DND-41 (cell line): ENCODE results near the gene MMP20.

Experiments used
- ATAC-seq: fragments of 200-7000 bp; cut with Tn5 transposase; 3 replicates; pipeline ENCODE4 v1.9.1; 2021; ENCODE audit warnings: low read depth; ENCODE audit not compliant: insufficient read depth
- DNase-seq: peaks from one replicate; pipeline ENCODE4 v3.0.0-alpha.2; 2020
- H2AFZ ChIP-seq: 2 replicates; pipeline ENCODE4 v1.6.0; 2012; ENCODE audit warnings: low read depth, low read length
- H3K27ac ChIP-seq: 2 replicates; pipeline ENCODE4 v1.5.1; 2012; ENCODE audit warnings: low read length, inconsistent platforms
- H3K27me3 ChIP-seq: fragments of 200-600 bp; sonication (generic); 2 replicates; pipeline ENCODE4 v1.6.0; 2012; ENCODE audit warnings: low read length, mild to moderate bottlenecking, inconsistent platforms; ENCODE audit not compliant: insufficient read depth, poor library complexity
- H3K36me3 ChIP-seq: 2 replicates; pipeline ENCODE4 v1.5.1; 2012; ENCODE audit warnings: low read length, inconsistent platforms; ENCODE audit not compliant: insufficient read depth
- H3K4me1 ChIP-seq: 2 replicates; pipeline ENCODE4 v1.5.1; 2012; ENCODE audit warnings: mild to moderate bottlenecking, low read length; ENCODE audit not compliant: insufficient read depth
- H3K4me2 ChIP-seq: 2 replicates; pipeline ENCODE4 v1.6.0; 2012; ENCODE audit warnings: mild to moderate bottlenecking, moderate library complexity, low read length, inconsistent platforms; ENCODE audit not compliant: insufficient read depth
- H3K4me3 ChIP-seq, 2 experiments: fragments of 200-600 bp in 1 of 2; shearing (Covaris generic) in 1 of 2; 2 replicates each; pipeline ENCODE4 v1.5.1; 2012 to 2016; ENCODE audit warnings: inconsistent platforms in 2 of 2, low read length in 2 of 2, mild to moderate bottlenecking in 2 of 2, low read depth in 1 of 2, moderate library complexity in 1 of 2
- H3K79me2 ChIP-seq: 2 replicates; pipeline ENCODE4 v1.6.0; 2012; ENCODE audit warnings: low read length, inconsistent platforms; ENCODE audit not compliant: insufficient read depth
- H3K9ac ChIP-seq: 2 replicates; pipeline ENCODE4 v1.6.0; 2012; ENCODE audit warnings: low read depth, mild to moderate bottlenecking, inconsistent platforms, low read length, moderate library complexity
- H3K9me3 ChIP-seq: 2 replicates; pipeline ENCODE4 v1.5.1; 2012; ENCODE audit warnings: low read length, moderate library complexity, mild to moderate bottlenecking, inconsistent platforms; ENCODE audit not compliant: insufficient read depth, severe bottlenecking
- H4K20me1 ChIP-seq: 2 replicates; pipeline ENCODE4 v1.6.0; 2012; ENCODE audit warnings: low read length; ENCODE audit not compliant: insufficient read depth
- EZH2 ChIP-seq: IDR thresholded peaks from 3 replicates; pipeline ENCODE4 v1.6.1; 2012; ENCODE audit warnings: borderline replicate concordance, low read depth, mild to moderate bottlenecking, moderate library complexity, low read length, inconsistent platforms; ENCODE audit not compliant: severe bottlenecking
- TF ChIP-seq, protein P1 (sequence below): IDR thresholded peaks from 2 replicates; pipeline ENCODE4 v1.5.1; 2012; ENCODE audit warnings: borderline replicate concordance, low read length, moderate library complexity, mild to moderate bottlenecking; ENCODE audit not compliant: poor library complexity, severe bottlenecking; ENCODE audit errors: extremely low read depth

Gene MMP20

DNA sequence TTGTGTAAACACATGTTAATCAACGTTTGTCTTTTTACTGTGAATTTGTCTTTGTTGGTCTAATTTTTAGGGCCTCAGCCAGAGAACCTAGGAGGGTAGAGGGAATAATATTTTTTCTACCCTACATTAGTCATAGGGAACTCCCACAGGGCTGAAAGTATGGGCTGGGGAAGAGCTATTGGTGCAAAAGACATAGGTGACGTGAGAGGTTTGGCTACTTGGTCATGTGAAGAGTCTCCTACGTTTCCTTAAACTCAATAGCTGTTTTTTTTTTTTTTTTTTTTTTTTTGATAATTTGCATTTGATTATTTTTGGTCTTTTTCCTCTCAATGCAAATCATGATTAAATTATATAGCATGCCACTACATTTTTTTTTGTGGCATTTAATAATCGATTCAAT, 78.7 kb downstream of the MMP20 start:
- H3K4me2 ChIP-seq, result no peak overlapping the region
- no peak overlapping the region for H3K27ac ChIP-seq
- no peak overlapping the region for H3K4me3 ChIP-seq
- no peaks in the 10 kb centered on the region for H3K36me3 ChIP-seq
- no peaks in the 10 kb centered on the region for H4K20me1 ChIP-seq
- no peaks in the 10 kb centered on the region for H3K4me1 ChIP-seq
- DNase-seq, result no peak
- H2AFZ ChIP-seq, result no peak overlapping the region
- TF ChIP-seq EZH2, result no peak
- TF ChIP-seq, protein P1, sequence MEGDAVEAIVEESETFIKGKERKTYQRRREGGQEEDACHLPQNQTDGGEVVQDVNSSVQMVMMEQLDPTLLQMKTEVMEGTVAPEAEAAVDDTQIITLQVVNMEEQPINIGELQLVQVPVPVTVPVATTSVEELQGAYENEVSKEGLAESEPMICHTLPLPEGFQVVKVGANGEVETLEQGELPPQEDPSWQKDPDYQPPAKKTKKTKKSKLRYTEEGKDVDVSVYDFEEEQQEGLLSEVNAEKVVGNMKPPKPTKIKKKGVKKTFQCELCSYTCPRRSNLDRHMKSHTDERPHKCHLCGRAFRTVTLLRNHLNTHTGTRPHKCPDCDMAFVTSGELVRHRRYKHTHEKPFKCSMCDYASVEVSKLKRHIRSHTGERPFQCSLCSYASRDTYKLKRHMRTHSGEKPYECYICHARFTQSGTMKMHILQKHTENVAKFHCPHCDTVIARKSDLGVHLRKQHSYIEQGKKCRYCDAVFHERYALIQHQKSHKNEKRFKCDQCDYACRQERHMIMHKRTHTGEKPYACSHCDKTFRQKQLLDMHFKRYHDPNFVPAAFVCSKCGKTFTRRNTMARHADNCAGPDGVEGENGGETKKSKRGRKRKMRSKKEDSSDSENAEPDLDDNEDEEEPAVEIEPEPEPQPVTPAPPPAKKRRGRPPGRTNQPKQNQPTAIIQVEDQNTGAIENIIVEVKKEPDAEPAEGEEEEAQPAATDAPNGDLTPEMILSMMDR, result no peak
- H3K9me3 ChIP-seq, result no peaks in the 10 kb centered on the region
- H3K9ac ChIP-seq, result no peak overlapping the region
- H3K27me3 ChIP-seq, result no peaks in the 10 kb centered on the region
- ATAC-seq, result no peak
- H3K79me2 ChIP-seq, result no peaks in the 10 kb centered on the region

DNA sequence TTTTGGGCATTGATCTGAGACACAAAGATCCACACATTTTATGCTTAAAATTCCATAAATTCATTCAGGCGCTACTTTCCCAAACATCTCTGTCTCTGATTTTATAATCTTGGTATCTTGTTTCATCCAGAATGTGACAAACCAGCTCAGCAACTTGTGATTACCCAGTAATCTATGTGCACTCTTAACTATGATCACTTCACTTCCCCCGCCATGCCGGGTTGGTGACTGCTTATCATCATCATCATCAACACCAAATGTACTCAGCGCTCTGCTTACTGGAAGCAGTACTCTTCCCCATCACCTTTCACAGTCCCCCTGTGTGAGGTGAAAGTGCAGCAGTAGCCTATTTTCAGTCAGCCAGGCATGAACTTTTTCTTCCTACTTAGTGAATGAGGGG, 79.4 kb downstream of the MMP20 start:
- Histone ChIP-seq H3K4me1 (no peaks in the 10 kb centered on the region), H3K9ac (no peak overlapping the region), H3K4me2 (no peak overlapping the region), H3K4me3 (no peak overlapping the region), H4K20me1 (no peaks in the 10 kb centered on the region), H3K9me3 (no peaks in the 10 kb centered on the region), H3K79me2 (no peaks in the 10 kb centered on the region), H2AFZ (no peak overlapping the region), H3K27ac (no peak overlapping the region), H3K36me3 (no peaks in the 10 kb centered on the region), H3K27me3 (no peaks in the 10 kb centered on the region)
- TF ChIP-seq, protein P1, result no peak
- TF ChIP-seq EZH2, result no peak
- DNase-seq, result no peak
- no peak for ATAC-seq

DNA sequence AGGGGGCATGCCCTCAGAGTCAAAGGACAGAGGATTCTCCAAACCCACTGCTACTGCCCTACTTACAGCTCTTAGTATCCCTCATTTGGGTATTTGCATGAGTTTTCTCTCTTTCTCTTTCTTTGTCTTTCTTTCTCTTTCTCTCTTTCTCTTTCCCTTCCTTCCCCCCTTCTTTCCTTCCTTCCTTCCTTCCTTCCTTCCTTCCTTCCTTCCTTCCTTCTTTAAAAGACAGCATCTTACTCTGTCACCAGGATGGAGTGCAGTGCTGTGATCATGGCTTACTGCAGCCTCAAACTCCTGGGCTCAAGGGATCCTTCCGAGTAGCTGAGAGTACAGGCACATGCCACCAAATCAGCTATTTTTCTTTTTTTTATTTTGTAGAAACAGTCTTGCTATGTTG, 80.5 kb downstream of the MMP20 start:
- H3K4me2 ChIP-seq, result no peak overlapping the region
- H3K9me3 ChIP-seq, result no peaks in the 10 kb centered on the region
- ATAC-seq (no peak), DNase-seq (no peak)
- no peak overlapping the region for H3K4me3 ChIP-seq
- no peaks in the 10 kb centered on the region for H3K36me3 ChIP-seq
- H3K9ac ChIP-seq, result no peak overlapping the region
- H3K27me3 ChIP-seq, result no peaks in the 10 kb centered on the region
- TF ChIP-seq, protein P1, result no peak
- TF ChIP-seq EZH2, result no peak
- no peak overlapping the region for H2AFZ ChIP-seq
- H3K27ac ChIP-seq, result no peak overlapping the region
- no peaks in the 10 kb centered on the region for H3K4me1 ChIP-seq
- H4K20me1 ChIP-seq, result no peaks in the 10 kb centered on the region
- no peaks in the 10 kb centered on the region for H3K79me2 ChIP-seq

DNA sequence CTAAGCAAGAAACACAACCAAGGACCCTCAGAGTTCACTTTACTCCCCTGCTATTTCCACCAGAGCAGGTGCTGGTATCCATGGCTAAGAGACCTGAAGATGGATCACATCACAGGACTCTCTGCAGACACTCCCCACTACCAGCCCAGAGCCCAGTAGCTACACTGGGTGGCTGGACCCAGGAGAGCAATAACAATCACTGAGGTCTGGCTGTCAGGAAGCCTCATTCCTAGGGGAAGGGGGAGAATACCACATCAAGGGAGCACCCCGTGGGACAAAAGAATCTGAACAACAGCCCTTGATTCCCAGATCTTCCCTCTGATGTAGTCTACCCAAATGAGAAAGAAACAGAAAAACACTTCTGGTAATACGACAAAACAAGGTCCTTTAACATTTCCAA, 85.6 kb downstream of the MMP20 start:
- Histone ChIP-seq H3K9ac (no peak overlapping the region), H4K20me1 (no peaks in the 10 kb centered on the region), H3K4me2 (no peak overlapping the region), H2AFZ (no peak overlapping the region), H3K36me3 (no peaks in the 10 kb centered on the region), H3K4me1 (no peaks in the 10 kb centered on the region), H3K4me3 (no peak overlapping the region), H3K9me3 (no peaks in the 10 kb centered on the region), H3K27ac (no peak overlapping the region), H3K79me2 (no peaks in the 10 kb centered on the region), H3K27me3 (peaks cover 4% of the 10 kb centered on the region)
- no peak for ATAC-seq
- TF ChIP-seq, protein P1, result no peak
- no peak for DNase-seq
